ENCODE results near the gene ESR1. TPM values are rescaled to one million over a fixed set of nuclear protein-coding genes. Genes with fewer than 3 reads are reported as not detected.

ESR1 gene
- total and polyA plus RNA-seq, 9 of the 15 experiments (the other 6 are each of a cell fraction or from before 2014, with no cell fraction given) = 0.03 to 0.27 (median 0.08) TPM; not detected in 1

GRCh38 chr6:151832710-151833109 is 25.2 kb downstream of the ESR1 start:
- intact Hi-C loops (cut with micrococcal nuclease) = no loop called here
- Histone ChIP-seq H2AFZ (ENCODE audit: low read depth, low read length) (no peak overlapping the region), H3K27me3 (ENCODE audit: control insufficient read depth in 2 of 2, insufficient read depth in 2 of 2, low read length in 2 of 2) (no peaks in the 10 kb centered on the region), H3K9me3 (replicated peaks; ENCODE audit: control insufficient read depth, insufficient read depth, low read depth, low read length) (no peaks in the 10 kb centered on the region), H3K9me1 (ENCODE audit: control insufficient read depth, insufficient read depth, low read length) (no peaks in the 10 kb centered on the region), H3K27ac (ENCODE audit: extremely low read depth, low read depth, low read length) (no peak overlapping the region), H3K4me3 (no peak overlapping the region), H3K79me2 (ENCODE audit: control insufficient read depth, insufficient read depth, low read length) (no peaks in the 10 kb centered on the region), H3K4me1 (replicated peaks in 1 of 2; ENCODE audit: control insufficient read depth in 2 of 2, insufficient read depth in 2 of 2, low read length in 2 of 2) (no peaks in the 10 kb centered on the region), H3K36me3 (ENCODE audit: control insufficient read depth, insufficient read depth, low read length) (no peaks in the 10 kb centered on the region), H4K20me1 (replicated peaks; ENCODE audit: control insufficient read depth, insufficient read depth, low read length) (no peaks in the 10 kb centered on the region), H3K4me2 (ENCODE audit: insufficient read depth, low read length) (no peak overlapping the region), H3K9ac (ENCODE audit: insufficient read depth in 1 of 2, low read depth in 2 of 2, low read length in 2 of 2) (no peak overlapping the region)
- 1% methylated on average over 3 of the region's 3 CpGs for WGBS (ENCODE audit: insufficient coverage, low coverage, missing lambda C conversion rate)
- ChIA-PET POLR2A (no interaction called here), CTCF (ENCODE audit: low intra/inter-chr PET ratio) (no interaction called here)
- no TSS peak for BruUV-seq (replicated peaks)
- ATAC-seq (no peak), FAIRE-seq (no peak), DNase-seq (ENCODE audit: extremely low read depth in 1 of 4, low spot score in 3 of 4) (no peak)
- TF ChIP-seq ZNF444 (CRISPR knock-in tag; IDR thresholded peaks at IDR 0.05) = no peak
- no peak for TF ChIP-seq ZFP1 (CRISPR knock-in tag; IDR thresholded peaks at IDR 0.05)
- TF ChIP-seq HMGN3 (IDR thresholded peaks at IDR 0.05; ENCODE audit: borderline replicate concordance, extremely low read depth, insufficient read length, low read depth, low read length) = no peak
- TF ChIP-seq, protein P1, sequence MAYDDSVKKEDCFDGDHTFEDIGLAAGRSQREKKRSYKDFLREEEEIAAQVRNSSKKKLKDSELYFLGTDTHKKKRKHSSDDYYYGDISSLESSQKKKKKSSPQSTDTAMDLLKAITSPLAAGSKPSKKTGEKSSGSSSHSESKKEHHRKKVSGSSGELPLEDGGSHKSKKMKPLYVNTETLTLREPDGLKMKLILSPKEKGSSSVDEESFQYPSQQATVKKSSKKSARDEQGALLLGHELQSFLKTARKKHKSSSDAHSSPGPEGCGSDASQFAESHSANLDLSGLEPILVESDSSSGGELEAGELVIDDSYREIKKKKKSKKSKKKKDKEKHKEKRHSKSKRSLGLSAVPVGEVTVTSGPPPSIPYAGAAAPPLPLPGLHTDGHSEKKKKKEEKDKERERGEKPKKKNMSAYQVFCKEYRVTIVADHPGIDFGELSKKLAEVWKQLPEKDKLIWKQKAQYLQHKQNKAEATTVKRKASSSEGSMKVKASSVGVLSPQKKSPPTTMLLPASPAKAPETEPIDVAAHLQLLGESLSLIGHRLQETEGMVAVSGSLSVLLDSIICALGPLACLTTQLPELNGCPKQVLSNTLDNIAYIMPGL (CRISPR knock-in tag; IDR thresholded peaks at IDR 0.05) = no peak
- TF ChIP-seq ZNF41 (CRISPR knock-in tag; conservative IDR thresholded peaks at IDR 0.05) = no peak
- TF ChIP-seq ATF4 (CRISPR knock-in tag; IDR thresholded peaks at IDR 0.05) = no peak
- TF ChIP-seq, protein P2, sequence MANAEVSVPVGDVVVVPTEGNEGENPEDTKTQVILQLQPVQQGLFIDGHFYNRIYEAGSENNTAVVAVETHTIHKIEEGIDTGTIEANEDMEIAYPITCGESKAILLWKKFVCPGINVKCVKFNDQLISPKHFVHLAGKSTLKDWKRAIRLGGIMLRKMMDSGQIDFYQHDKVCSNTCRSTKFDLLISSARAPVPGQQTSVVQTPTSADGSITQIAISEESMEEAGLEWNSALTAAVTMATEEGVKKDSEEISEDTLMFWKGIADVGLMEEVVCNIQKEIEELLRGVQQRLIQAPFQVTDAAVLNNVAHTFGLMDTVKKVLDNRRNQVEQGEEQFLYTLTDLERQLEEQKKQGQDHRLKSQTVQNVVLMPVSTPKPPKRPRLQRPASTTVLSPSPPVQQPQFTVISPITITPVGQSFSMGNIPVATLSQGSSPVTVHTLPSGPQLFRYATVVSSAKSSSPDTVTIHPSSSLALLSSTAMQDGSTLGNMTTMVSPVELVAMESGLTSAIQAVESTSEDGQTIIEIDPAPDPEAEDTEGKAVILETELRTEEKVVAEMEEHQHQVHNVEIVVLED (CRISPR knock-in tag; IDR thresholded peaks at IDR 0.05) = no peak
- TF ChIP-seq SUPT5H (IDR thresholded peaks at IDR 0.05) = no peak
- no peak for TF ChIP-seq SRSF9 (IDR thresholded peaks at IDR 0.05; ENCODE audit: borderline replicate concordance, low read depth, low read length)
- TF ChIP-seq ZNF384 (IDR thresholded peaks at IDR 0.05; ENCODE audit: low read depth, low read length) = no peak
- in situ Hi-C loops (cut with MboI) = no loop called here
